Upper lobe of right lung (tissue), 1 donor: ENCODE measurements around the gene MB21D2. TPM values are rescaled to one million over a fixed set of nuclear protein-coding genes. Genes with fewer than 3 reads are reported as not detected.
A peak's percentile ranks its signal among the peaks of the same experiment; 100 is the strongest.

Experiments
- ATAC-seq: fragments of 200-7000 bp; cut with Tn5 transposase; one replicate; pipeline ENCODE4 v1.9.1; 2020; ENCODE audit warnings: mild to moderate bottlenecking, moderate library complexity
- DNase-seq: peaks from one replicate; pipeline ENCODE4 v3.0.0-alpha.2; 2020
- H3K27ac ChIP-seq: fragments of 200-600 bp; one replicate; pipeline ENCODE4 v1.8.0; 2022
- H3K27me3 ChIP-seq: fragments of 200-600 bp; one replicate; pipeline ENCODE4 v1.8.0; 2022; ENCODE audit warnings: mild to moderate bottlenecking
- H3K36me3 ChIP-seq: fragments of 200-600 bp; one replicate; pipeline ENCODE4 v1.8.0; 2022
- H3K4me1 ChIP-seq: fragments of 200-600 bp; one replicate; pipeline ENCODE4 v1.8.0; 2022
- H3K4me3 ChIP-seq: fragments of 200-600 bp; one replicate; pipeline ENCODE4 v1.8.0; 2022; ENCODE audit warnings: mild to moderate bottlenecking
- H3K9me3 ChIP-seq: fragments of 200-600 bp; one replicate; pipeline ENCODE4 v1.8.0; 2022
- CTCF ChIP-seq: fragments of 200-600 bp; IDR thresholded peaks from one replicate; pipeline ENCODE4 v1.8.0; 2022; ENCODE audit warnings: antibody characterized with exemption
- intact Hi-C: fragments of 100-400 bp; cut with DNase I; formaldehyde crosslinking; loops from one replicate; pipeline ENCODE4 v1.11.0; 2022
- total RNA-seq: library from RNA; stranded (reverse); fragmentation: NEBNext Ultra II Directional; extraction: Animal tissue kit (Norgen Biotek cat#: 25700); gene quantifications from one replicate; pipeline ENCODE4 v1.2.1, GENCODE V29; 2021
- donor health status: DM: no; HTN: yes; CAD: no; lungs with severe emphysema.

MB21D2 gene
- total RNA-seq, 1 donor from 2014 or later = 8.0 TPM

- ATAC-seq (no peak), DNase-seq (no peak)
- Histone ChIP-seq H3K27me3 (no peaks in the 10 kb centered on the region), H3K36me3 (no peaks in the 10 kb centered on the region), H3K4me3 (no peak overlapping the region), H3K9me3 (no peaks in the 10 kb centered on the region), H3K4me1 (no peaks in the 10 kb centered on the region), H3K27ac (no peak overlapping the region)
- no peak for TF ChIP-seq CTCF
- intact Hi-C loops = no loop called here
Measured at GRCh38 chr3:192897005-192897404, 20.7 kb downstream of the MB21D2 start.

GRCh38 chr3:192896208-192896607 lies 21.4 kb downstream of the MB21D2 start:
- H3K36me3 ChIP-seq = no peaks in the 10 kb centered on the region
- intact Hi-C loops = no loop called here
- H3K27ac ChIP-seq = no peak overlapping the region
- TF ChIP-seq CTCF = no peak
- no peaks in the 10 kb centered on the region for H3K9me3 ChIP-seq
- H3K27me3 ChIP-seq = no peaks in the 10 kb centered on the region
- H3K4me3 ChIP-seq = no peak overlapping the region
- H3K4me1 ChIP-seq = no peaks in the 10 kb centered on the region
- ATAC-seq (no peak), DNase-seq (no peak)

- peaks cover under 1% of the 10 kb centered on the region for H3K4me1 ChIP-seq
- no peak overlapping the region for H3K4me3 ChIP-seq
- H3K27ac ChIP-seq = no peak overlapping the region
- no peaks in the 10 kb centered on the region for H3K27me3 ChIP-seq
- intact Hi-C loops = no loop called here
- no peaks in the 10 kb centered on the region for H3K36me3 ChIP-seq
- no peaks in the 10 kb centered on the region for H3K9me3 ChIP-seq
- ATAC-seq = no peak
- TF ChIP-seq CTCF = no peak
- DNase-seq = no peak
Measured at GRCh38 chr3:192894676-192895075, 23.0 kb downstream of the MB21D2 start.

GRCh38 chr3:192892981-192893700 lies 24.5 kb downstream of the MB21D2 start:
- intact Hi-C loops = no loop called here
- peaks cover 15% of the 10 kb centered on the region for H3K4me1 ChIP-seq
- no peaks in the 10 kb centered on the region for H3K27me3 ChIP-seq
- H3K36me3 ChIP-seq = no peaks in the 10 kb centered on the region
- peak; percentile 66 for DNase-seq
- peak overlapping the region; percentile 59 for H3K27ac ChIP-seq
- H3K9me3 ChIP-seq = no peaks in the 10 kb centered on the region
- no peak for TF ChIP-seq CTCF
- peak; percentile 90 for ATAC-seq
- H3K4me3 ChIP-seq = peak overlapping the region; percentile 14

GRCh38 chr3:192890347-192891335 lies 27.0 kb downstream of the MB21D2 start:
- no peak for TF ChIP-seq CTCF
- ATAC-seq (no peak), DNase-seq (no peak)
- Histone ChIP-seq H3K27ac (no peak overlapping the region), H3K36me3 (no peaks in the 10 kb centered on the region), H3K27me3 (no peaks in the 10 kb centered on the region), H3K4me1 (peaks cover 19% of the 10 kb centered on the region), H3K4me3 (no peak overlapping the region), H3K9me3 (no peaks in the 10 kb centered on the region)
- intact Hi-C loops = no loop called here
